MM.1S (cell line): Measurements from ENCODE around the gene RGS6.

Experiments used
- DNase-seq: peaks from one replicate; pipeline ENCODE4 v3.0.0-alpha.2; 2015
- H2AFZ ChIP-seq: fragments of 300-600 bp; sonication (generic); 2 replicates; pipeline ENCODE4 v1.6.0; 2016; ENCODE audit warnings: antibody characterized with exemption, low read length
- H3F3A ChIP-seq: fragments of 300-600 bp; sonication (generic); 2 replicates; pipeline ENCODE4 v1.6.1; 2016; ENCODE audit warnings: mild to moderate bottlenecking, antibody characterized with exemption, low read length, moderate library complexity, mixed read lengths; ENCODE audit not compliant: insufficient read depth
- H3K27ac ChIP-seq: fragments of 300-600 bp; sonication (generic); 2 replicates; pipeline ENCODE4 v1.5.1; 2016; ENCODE audit warnings: mild to moderate bottlenecking, low read length
- H3K27me3 ChIP-seq: fragments of 300-600 bp; sonication (generic); replicated peaks from 2 replicates; pipeline ENCODE4 v1.6.0; 2016; ENCODE audit warnings: low read length; ENCODE audit not compliant: insufficient read depth
- H3K36me3 ChIP-seq: fragments of 300-600 bp; sonication (generic); replicated peaks from 2 replicates; pipeline ENCODE4 v1.6.1; 2016; ENCODE audit warnings: mild to moderate bottlenecking, low read length, mixed read lengths; ENCODE audit not compliant: insufficient read depth
- H3K4me1 ChIP-seq: fragments of 300-600 bp; sonication (generic); 2 replicates; pipeline ENCODE4 v1.6.1; 2016; ENCODE audit warnings: low read length, mixed read lengths
- H3K4me2 ChIP-seq: fragments of 300-600 bp; sonication (generic); 2 replicates; pipeline ENCODE4 v1.6.0; 2016; ENCODE audit warnings: low read depth, low read length
- H3K4me3 ChIP-seq: fragments of 300-600 bp; sonication (generic); 2 replicates; pipeline ENCODE4 v1.5.1; 2016; ENCODE audit warnings: low read length, mixed read lengths
- H3K79me2 ChIP-seq: fragments of 300-600 bp; sonication (generic); 2 replicates; pipeline ENCODE4 v1.6.1; 2016; ENCODE audit warnings: mixed run types, low read length, mixed read lengths
- H3K9ac ChIP-seq: fragments of 300-600 bp; sonication (generic); 2 replicates; pipeline ENCODE4 v1.6.1; 2016; ENCODE audit warnings: low read length, mixed read lengths
- H3K9me2 ChIP-seq: fragments of 300-600 bp; sonication (generic); replicated peaks from 2 replicates; pipeline ENCODE4 v1.6.1; 2016; ENCODE audit warnings: mild to moderate bottlenecking, low read length, mixed read lengths; ENCODE audit not compliant: insufficient read depth
- H3K9me3 ChIP-seq: fragments of 300-600 bp; sonication (generic); replicated peaks from 2 replicates; pipeline ENCODE4 v1.6.1; 2016; ENCODE audit warnings: mild to moderate bottlenecking, low read length, mixed read lengths; ENCODE audit not compliant: insufficient read depth
- H4K20me1 ChIP-seq: fragments of 300-600 bp; sonication (generic); 2 replicates; pipeline ENCODE4 v1.6.1; 2016; ENCODE audit warnings: mild to moderate bottlenecking, low read length, moderate library complexity, mixed read lengths; ENCODE audit not compliant: insufficient read depth
- EZH2 ChIP-seq: fragments of 300-600 bp; sonication (generic); optimal IDR thresholded peaks from 2 replicates; pipeline ENCODE3; 2017; ENCODE audit warnings: low read depth, mild to moderate bottlenecking, antibody characterized with exemption, low read length, mixed read lengths
- EZH2phosphoT487 ChIP-seq: fragments of 300-600 bp; sonication (generic); IDR thresholded peaks from 2 replicates; pipeline ENCODE4 v1.6.1; 2018; ENCODE audit warnings: antibody characterized with exemption, low read length
- TF ChIP-seq, protein P1 (sequence below): fragments of 300-600 bp; sonication (generic); IDR thresholded peaks from 2 replicates; pipeline ENCODE4 v1.5.1; 2016; ENCODE audit warnings: antibody characterized with exemption, low read length, mixed read lengths

Gene RGS6

GRCh38 chr14:72278316-72278715 is 346.1 kb downstream of the RGS6 start:
- no peak for TF ChIP-seq EZH2phosphoT487
- Histone ChIP-seq H3K79me2 (no peaks in the 10 kb centered on the region), H3K9me2 (no peaks in the 10 kb centered on the region), H4K20me1 (no peaks in the 10 kb centered on the region), H3K27me3 (no peaks in the 10 kb centered on the region), H3K4me2 (no peak overlapping the region), H3K9ac (no peak overlapping the region), H3F3A (no peaks in the 10 kb centered on the region), H3K4me3 (no peak overlapping the region), H3K36me3 (no peaks in the 10 kb centered on the region), H3K27ac (no peak overlapping the region), H3K4me1 (no peaks in the 10 kb centered on the region), H2AFZ (no peak overlapping the region), H3K9me3 (no peaks in the 10 kb centered on the region)
- DNase-seq = no peak

DNA sequence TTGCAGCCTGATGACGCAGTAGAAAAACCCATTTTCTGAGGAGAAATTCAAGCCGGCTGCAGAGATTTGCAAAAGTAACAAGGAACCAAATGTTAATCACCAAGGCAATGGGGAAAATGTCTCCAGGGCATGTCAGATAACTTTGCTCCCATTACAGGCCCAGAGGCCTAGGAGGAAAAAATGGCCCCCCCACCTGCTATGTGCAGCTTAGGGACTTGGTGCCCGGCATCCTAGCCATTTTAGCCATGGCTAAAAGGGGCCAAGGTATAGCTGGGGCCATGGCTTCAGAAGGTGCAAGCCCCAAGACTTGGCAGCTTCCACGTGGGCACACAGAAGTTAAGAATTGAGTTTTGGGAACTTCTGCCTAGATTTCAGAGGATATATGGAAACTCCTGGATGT is 351.9 kb downstream of the RGS6 start:
- TF ChIP-seq EZH2 = no peak
- TF ChIP-seq, protein P1, sequence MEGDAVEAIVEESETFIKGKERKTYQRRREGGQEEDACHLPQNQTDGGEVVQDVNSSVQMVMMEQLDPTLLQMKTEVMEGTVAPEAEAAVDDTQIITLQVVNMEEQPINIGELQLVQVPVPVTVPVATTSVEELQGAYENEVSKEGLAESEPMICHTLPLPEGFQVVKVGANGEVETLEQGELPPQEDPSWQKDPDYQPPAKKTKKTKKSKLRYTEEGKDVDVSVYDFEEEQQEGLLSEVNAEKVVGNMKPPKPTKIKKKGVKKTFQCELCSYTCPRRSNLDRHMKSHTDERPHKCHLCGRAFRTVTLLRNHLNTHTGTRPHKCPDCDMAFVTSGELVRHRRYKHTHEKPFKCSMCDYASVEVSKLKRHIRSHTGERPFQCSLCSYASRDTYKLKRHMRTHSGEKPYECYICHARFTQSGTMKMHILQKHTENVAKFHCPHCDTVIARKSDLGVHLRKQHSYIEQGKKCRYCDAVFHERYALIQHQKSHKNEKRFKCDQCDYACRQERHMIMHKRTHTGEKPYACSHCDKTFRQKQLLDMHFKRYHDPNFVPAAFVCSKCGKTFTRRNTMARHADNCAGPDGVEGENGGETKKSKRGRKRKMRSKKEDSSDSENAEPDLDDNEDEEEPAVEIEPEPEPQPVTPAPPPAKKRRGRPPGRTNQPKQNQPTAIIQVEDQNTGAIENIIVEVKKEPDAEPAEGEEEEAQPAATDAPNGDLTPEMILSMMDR = no peak
- TF ChIP-seq EZH2phosphoT487 = no peak
- DNase-seq = no peak
- Histone ChIP-seq H3F3A (no peaks in the 10 kb centered on the region), H3K9me2 (no peaks in the 10 kb centered on the region), H3K4me3 (no peak overlapping the region), H3K9ac (no peak overlapping the region), H3K4me1 (no peaks in the 10 kb centered on the region), H2AFZ (no peak overlapping the region), H3K27ac (no peak overlapping the region), H3K4me2 (no peak overlapping the region), H3K27me3 (no peaks in the 10 kb centered on the region), H4K20me1 (no peaks in the 10 kb centered on the region), H3K9me3 (no peaks in the 10 kb centered on the region), H3K36me3 (no peaks in the 10 kb centered on the region), H3K79me2 (no peaks in the 10 kb centered on the region)

GRCh38 chr14:72290241-72290640 is 358.0 kb downstream of the RGS6 start:
- no peak overlapping the region for H3K4me3 ChIP-seq
- H3K9me3 ChIP-seq = no peaks in the 10 kb centered on the region
- H3K36me3 ChIP-seq = no peaks in the 10 kb centered on the region
- no peaks in the 10 kb centered on the region for H3F3A ChIP-seq
- no peaks in the 10 kb centered on the region for H4K20me1 ChIP-seq
- no peaks in the 10 kb centered on the region for H3K27me3 ChIP-seq
- TF ChIP-seq EZH2 = no peak
- H3K4me2 ChIP-seq = no peak overlapping the region
- H3K9ac ChIP-seq = no peak overlapping the region
- no peaks in the 10 kb centered on the region for H3K4me1 ChIP-seq
- H3K27ac ChIP-seq = no peak overlapping the region
- no peak overlapping the region for H2AFZ ChIP-seq
- DNase-seq = no peak
- H3K79me2 ChIP-seq = no peaks in the 10 kb centered on the region
- H3K9me2 ChIP-seq = no peaks in the 10 kb centered on the region

DNA sequence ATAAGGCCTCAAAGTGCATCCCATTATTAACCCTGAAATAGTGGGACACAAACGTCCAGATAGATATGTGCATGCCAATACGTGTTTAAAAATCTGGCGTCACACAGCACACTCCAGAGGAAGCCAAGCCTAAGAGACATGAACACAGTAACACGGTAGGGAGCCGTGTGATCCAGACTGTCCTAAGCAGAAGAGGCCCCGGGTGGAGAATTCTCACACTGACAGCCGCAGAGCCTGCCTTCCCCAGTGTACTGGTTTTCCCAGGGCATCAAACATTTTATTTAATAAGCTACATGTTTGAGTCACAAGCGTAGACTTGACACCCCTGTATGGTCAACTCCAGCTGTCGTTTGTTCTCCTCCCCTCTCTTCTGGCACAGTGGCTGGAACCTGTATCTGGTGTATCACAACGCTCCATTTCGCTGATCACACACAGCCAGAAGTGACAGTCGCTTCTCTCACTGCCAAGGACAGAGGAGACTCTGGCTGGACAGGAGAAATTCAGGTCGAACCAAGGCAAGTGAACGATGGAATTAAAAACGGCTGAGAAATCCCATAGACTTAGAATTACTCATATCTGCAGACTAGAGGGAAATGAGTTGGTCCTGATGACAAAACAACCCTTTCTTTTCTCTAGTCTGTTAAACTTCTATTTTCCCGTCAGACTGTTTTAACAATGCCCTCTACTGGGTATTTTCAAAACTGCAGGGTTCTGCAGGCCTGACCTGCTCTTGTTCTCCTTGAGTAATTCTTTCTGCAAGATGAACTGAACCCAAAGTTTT is 359.9 kb downstream of the RGS6 start:
- Histone ChIP-seq H3K9ac (no peak overlapping the region), H3K79me2 (no peaks in the 10 kb centered on the region), H2AFZ (no peak overlapping the region), H3K27ac (no peak overlapping the region), H3K4me3 (no peak overlapping the region), H3K36me3 (no peaks in the 10 kb centered on the region), H3F3A (no peaks in the 10 kb centered on the region), H3K9me3 (no peaks in the 10 kb centered on the region), H3K9me2 (no peaks in the 10 kb centered on the region), H3K27me3 (no peaks in the 10 kb centered on the region), H3K4me2 (no peak overlapping the region), H3K4me1 (no peaks in the 10 kb centered on the region), H4K20me1 (no peaks in the 10 kb centered on the region)
- peak; percentile 23 for DNase-seq
- TF ChIP-seq EZH2phosphoT487 (no peak), EZH2 (no peak)
- TF ChIP-seq, protein P1 = peak; percentile 60
